OCI-LY1 (cell line): ENCODE measurements around the gene FASTKD1.

Experiments used
- EZH2 ChIP-seq: fragments of 200-600 bp; sonication (generic), shearing (Covaris generic); IDR thresholded peaks from 2 replicates; pipeline ENCODE4 v1.8.0; 2017; ENCODE audit warnings: borderline replicate concordance, mixed run types, mild to moderate bottlenecking, antibody characterized with exemption, low read length, moderate library complexity, mixed read lengths
- TF ChIP-seq, protein P1 (sequence below): fragments of 200-600 bp; sonication (generic), shearing (Covaris generic); IDR thresholded peaks from 2 replicates; pipeline ENCODE4 v1.5.1; 2017; ENCODE audit warnings: mild to moderate bottlenecking, antibody characterized with exemption, low read length, moderate library complexity, mixed read lengths

DNA sequence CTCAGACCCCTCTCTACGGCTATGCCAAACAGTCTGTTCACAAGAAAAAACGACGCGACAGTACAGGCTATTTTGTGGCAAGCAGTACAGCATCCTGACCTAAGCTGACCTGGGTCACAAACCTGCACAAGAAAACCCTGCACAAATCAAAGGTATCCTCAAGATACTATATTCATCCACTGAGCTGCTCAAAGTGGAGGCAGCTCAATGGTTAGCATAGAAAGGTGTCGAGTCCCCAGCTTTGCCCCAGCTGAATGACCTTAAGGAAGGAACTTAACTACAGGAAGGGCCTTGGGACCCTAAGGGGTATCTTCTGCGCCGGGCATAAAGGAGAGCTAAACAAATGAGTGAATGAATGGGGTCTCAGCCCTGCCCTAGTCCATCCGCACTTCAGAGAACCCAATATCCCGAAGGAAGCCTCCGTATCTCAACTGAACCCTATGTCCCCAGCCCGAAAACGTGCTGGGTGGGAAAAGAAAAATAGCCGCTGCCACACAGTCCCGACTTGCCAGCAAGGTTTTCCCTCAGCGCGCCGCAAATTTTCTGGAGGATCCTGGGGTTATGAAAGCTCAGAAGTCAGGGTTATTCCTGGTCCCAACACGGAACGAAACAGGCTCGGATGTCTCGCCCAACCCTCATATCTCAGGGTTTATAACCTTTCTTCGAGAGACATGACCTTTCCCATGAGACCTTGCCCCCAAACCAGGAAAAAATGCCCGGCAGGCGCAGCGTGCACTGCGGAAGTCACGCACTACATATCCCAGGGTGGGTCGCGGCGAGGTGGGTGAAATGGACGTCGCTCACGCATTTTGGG lies at the start of gene FASTKD1:
- TF ChIP-seq, protein P1, sequence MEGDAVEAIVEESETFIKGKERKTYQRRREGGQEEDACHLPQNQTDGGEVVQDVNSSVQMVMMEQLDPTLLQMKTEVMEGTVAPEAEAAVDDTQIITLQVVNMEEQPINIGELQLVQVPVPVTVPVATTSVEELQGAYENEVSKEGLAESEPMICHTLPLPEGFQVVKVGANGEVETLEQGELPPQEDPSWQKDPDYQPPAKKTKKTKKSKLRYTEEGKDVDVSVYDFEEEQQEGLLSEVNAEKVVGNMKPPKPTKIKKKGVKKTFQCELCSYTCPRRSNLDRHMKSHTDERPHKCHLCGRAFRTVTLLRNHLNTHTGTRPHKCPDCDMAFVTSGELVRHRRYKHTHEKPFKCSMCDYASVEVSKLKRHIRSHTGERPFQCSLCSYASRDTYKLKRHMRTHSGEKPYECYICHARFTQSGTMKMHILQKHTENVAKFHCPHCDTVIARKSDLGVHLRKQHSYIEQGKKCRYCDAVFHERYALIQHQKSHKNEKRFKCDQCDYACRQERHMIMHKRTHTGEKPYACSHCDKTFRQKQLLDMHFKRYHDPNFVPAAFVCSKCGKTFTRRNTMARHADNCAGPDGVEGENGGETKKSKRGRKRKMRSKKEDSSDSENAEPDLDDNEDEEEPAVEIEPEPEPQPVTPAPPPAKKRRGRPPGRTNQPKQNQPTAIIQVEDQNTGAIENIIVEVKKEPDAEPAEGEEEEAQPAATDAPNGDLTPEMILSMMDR: no peak
- no peak for TF ChIP-seq EZH2
